ENCODE data around the gene DARS2.

- TF ChIP-seq CTCF (conservative IDR thresholded peaks at IDR 0.05) = no peak
- no peak for TF ChIP-seq EZH2 (IDR thresholded peaks at IDR 0.05; ENCODE audit: low read depth)
These were observed 3.1 kb downstream of the DARS2 start for GRCh38 chr1:173827611-173828010.
